Thoracic aorta (tissue), 2 donors: ENCODE results near the gene ZNF486. TPM values are rescaled to one million over a fixed set of nuclear protein-coding genes. Genes with fewer than 3 reads are reported as not detected.
"Not testable (repeated sequence)": the region's sequence is repeated elsewhere in the genome, so short reads cannot be mapped to it uniquely, and the experiment has no call there.

Experiments used
- ATAC-seq: fragments of 150-250 bp; one replicate; pipeline ENCODE4 v1.8.0; 2017; ENCODE audit warnings: low read depth; ENCODE audit not compliant: insufficient number of reproducible peaks, low FRiP score
- DNase-seq: peaks from one replicate; pipeline ENCODE4 v3.0.0-alpha.2; 2020; ENCODE audit warnings: low spot score
- H3K27ac ChIP-seq, 2 donors: fragments of 200-600 bp; sonication (generic); 1 replicate in 1 of 2; 2 replicates in 1 of 2; pipeline ENCODE4 v1.5.1; 2016; ENCODE audit warnings: mild to moderate bottlenecking in 2 of 2, moderate library complexity in 2 of 2
- H3K27me3 ChIP-seq: fragments of 200-600 bp; sonication (generic); replicated peaks from 2 replicates; pipeline ENCODE4 v1.6.0; 2016; ENCODE audit warnings: mild to moderate bottlenecking; ENCODE audit not compliant: insufficient read depth
- H3K36me3 ChIP-seq: fragments of 200-600 bp; sonication (generic); one replicate; pipeline ENCODE4 v1.5.1; 2016
- H3K4me1 ChIP-seq, 2 donors: fragments of 200-600 bp; sonication (generic); 1 replicate in 1 of 2; 2 replicates in 1 of 2; pipeline versions ENCODE4 v1.5.1 to v1.6.0; 2016; ENCODE audit warnings: low read depth in 2 of 2, mild to moderate bottlenecking in 1 of 2; ENCODE audit not compliant: control insufficient read depth in 1 of 2
- H3K4me3 ChIP-seq: fragments of 200-600 bp; sonication (generic); 2 replicates; pipeline ENCODE4 v1.5.1; 2016; ENCODE audit warnings: mild to moderate bottlenecking
- H3K9me3 ChIP-seq: fragments of 200-600 bp; sonication (generic); 2 replicates; pipeline ENCODE4 v1.5.1; 2016
- CTCF ChIP-seq: fragments of 200-600 bp; sonication (generic); IDR thresholded peaks from one replicate; pipeline ENCODE4 v1.5.1; 2019; ENCODE audit warnings: antibody characterized with exemption
- total RNA-seq, 2 donors: library from RNA; depleted of rRNA; stranded (reverse); fragments of >200 nt; gene quantifications; one replicate each; pipeline versions ENCODE4 v1.1.0 to v1.2.3, GENCODE V29; 2016

ZNF486 gene
- 1 to 10 TPM; 1.4 to 2.3 TPM for total RNA-seq

GRCh38 chr19:20167020-20167644 is at the start of gene ZNF486:
ZNF486 (plus strand) TSS chr19:20167214; CDS start chr19:20167331, 117 bp downstream.
- H3K27me3 ChIP-seq, result no peaks in the 10 kb centered on the region
- no peak for TF ChIP-seq CTCF
- ATAC-seq (peak; percentile 96), DNase-seq (peak; percentile 97)
- peak within 1 kb of the TSS; percentile 55 to 72 for H3K27ac ChIP-seq
- peaks cover 4 to 14% of the 10 kb centered on the region in 2 donors for H3K4me1 ChIP-seq
- H3K4me3 ChIP-seq, result peak within 1 kb of the TSS; percentile 78
- peaks cover 14% of the 10 kb centered on the region for H3K36me3 ChIP-seq
- H3K9me3 ChIP-seq, result no peaks in the 10 kb centered on the region

- H3K4me1 ChIP-seq, H3K27ac ChIP-seq, DNase-seq, H3K27me3 ChIP-seq, H3K4me3 ChIP-seq, ATAC-seq: not testable (repeated sequence)
- H3K36me3 ChIP-seq, result peaks cover 11% of the 10 kb centered on the region
- H3K9me3 ChIP-seq, result peaks cover 74% of the 10 kb centered on the region
Measured at GRCh38 chr19:20118064-20118839, 48.8 kb upstream of the ZNF486 start.

GRCh38 chr19:20124879-20125278 is 42.1 kb upstream of the ZNF486 start:
- no peak for ATAC-seq
- Histone ChIP-seq H3K4me3 (no peak overlapping the region), H3K9me3 (peaks cover 68% of the 10 kb centered on the region), H3K27ac (no peak overlapping the region), H3K27me3 (no peaks in the 10 kb centered on the region), H3K36me3 (peaks cover 4% of the 10 kb centered on the region), H3K4me1 (no peaks in the 10 kb centered on the region)
- DNase-seq, result no peak
- TF ChIP-seq CTCF, result no peak

- peaks cover 23% of the 10 kb centered on the region for H3K9me3 ChIP-seq
- not testable (repeated sequence) for H3K36me3 ChIP-seq, H3K27me3 ChIP-seq, H3K27ac ChIP-seq, ATAC-seq, DNase-seq, H3K4me1 ChIP-seq, H3K4me3 ChIP-seq
Measured at GRCh38 chr19:20132933-20133332, 34.1 kb upstream of the ZNF486 start.

GRCh38 chr19:20137714-20138113 is 29.3 kb upstream of the ZNF486 start:
- not testable (repeated sequence) for DNase-seq, ATAC-seq, H3K27me3 ChIP-seq, H3K9me3 ChIP-seq, H3K4me3 ChIP-seq, H3K4me1 ChIP-seq, H3K36me3 ChIP-seq, H3K27ac ChIP-seq

- ATAC-seq, result no peak
Measured at GRCh38 chr19:20151617-20152145, 15.3 kb upstream of the ZNF486 start.

GRCh38 chr19:20152506-20152905 is 14.5 kb upstream of the ZNF486 start:
- not testable (repeated sequence) for H3K9me3 ChIP-seq, ATAC-seq

More at GRCh38 chr19:20151617-20152145, 15.3 kb upstream of the ZNF486 start:
- Histone ChIP-seq H3K27ac (no peak overlapping the region), H3K9me3 (no peaks in the 10 kb centered on the region), H3K4me1 (no peaks in the 10 kb centered on the region), H3K36me3 (no peaks in the 10 kb centered on the region), H3K27me3 (no peaks in the 10 kb centered on the region), H3K4me3 (no peak overlapping the region)
- no peak for DNase-seq
- TF ChIP-seq CTCF, result no peak

More at GRCh38 chr19:20152506-20152905, 14.5 kb upstream of the ZNF486 start:
- not testable (repeated sequence) for DNase-seq, H3K4me1 ChIP-seq, H3K36me3 ChIP-seq, H3K4me3 ChIP-seq, H3K27me3 ChIP-seq, H3K27ac ChIP-seq
